ENCODE measurements around the gene FAM53C. TPM values are rescaled to one million over a fixed set of nuclear protein-coding genes. Genes with fewer than 3 reads are reported as not detected.

Gene FAM53C
- polyA plus RNA-seq, 2 donors, result 7.4 to 8.7 TPM

GRCh38 chr5:138334867-138335447 lies 3.1 kb upstream of the FAM53C start:
- H3K4me3 ChIP-seq (ENCODE audit: low read depth in 1 of 2, low read length in 2 of 2), result no peak overlapping the region
- no peaks in the 10 kb centered on the region for H3K9me3 ChIP-seq (ENCODE audit: control insufficient read depth in 2 of 2, insufficient read depth in 1 of 2, low read depth in 1 of 2, low read length in 1 of 2)
- H3K36me3 ChIP-seq (ENCODE audit: control insufficient read depth in 2 of 2, insufficient read depth in 2 of 2, low read length in 1 of 2), result no peaks in the 10 kb centered on the region
- no peak overlapping the region for H3K27ac ChIP-seq (ENCODE audit: low read depth in 2 of 2, low read length in 1 of 2)
- WGBS, 2 donors, result 66 to 75% methylated on average over 3 of the region's 3 CpGs
- peaks cover 0 to 3% of the 10 kb centered on the region in 2 donors for H3K4me1 ChIP-seq (ENCODE audit: control insufficient read depth in 2 of 2, insufficient read depth in 2 of 2, low read length in 1 of 2)
- no peaks in the 10 kb centered on the region for H3K27me3 ChIP-seq (ENCODE audit: control insufficient read depth in 1 of 2, insufficient read depth in 2 of 2, low read length in 2 of 2)

- H3K4me3 ChIP-seq (ENCODE audit: low read depth in 1 of 2, low read length in 2 of 2), result peak overlapping the region; percentile 70 to 74
- no peaks in the 10 kb centered on the region for H3K9me3 ChIP-seq (ENCODE audit: control insufficient read depth in 2 of 2, insufficient read depth in 1 of 2, low read depth in 1 of 2, low read length in 1 of 2)
- H3K4me1 ChIP-seq (ENCODE audit: control insufficient read depth in 2 of 2, insufficient read depth in 2 of 2, low read length in 1 of 2), result peaks cover 0 to 6% of the 10 kb centered on the region in 2 donors
- no peaks in the 10 kb centered on the region for H3K27me3 ChIP-seq (ENCODE audit: control insufficient read depth in 1 of 2, insufficient read depth in 2 of 2, low read length in 2 of 2)
- peak overlapping the region; percentile 85 to 98 for H3K27ac ChIP-seq (ENCODE audit: low read depth in 2 of 2, low read length in 1 of 2)
- H3K36me3 ChIP-seq (ENCODE audit: control insufficient read depth in 2 of 2, insufficient read depth in 2 of 2, low read length in 1 of 2), result peaks cover 0 to 2% of the 10 kb centered on the region in 2 donors
- WGBS, 2 donors, result 17 to 21% methylated on average over 13 of the region's 13 CpGs
These were observed 948 bp upstream of the FAM53C start for GRCh38 chr5:138336952-138337684.

GRCh38 chr5:138338411-138339090 lies 485 bp downstream of the FAM53C start:
- H3K27ac ChIP-seq (ENCODE audit: low read depth in 2 of 2, low read length in 1 of 2), result peak overlapping the region; percentile 85 to 98
- H3K4me1 ChIP-seq (ENCODE audit: control insufficient read depth in 2 of 2, insufficient read depth in 2 of 2, low read length in 1 of 2), result peaks cover 0 to 6% of the 10 kb centered on the region in 2 donors
- H3K4me3 ChIP-seq (ENCODE audit: low read depth in 1 of 2, low read length in 2 of 2), result peak overlapping the region; percentile 70 to 74
- H3K9me3 ChIP-seq (ENCODE audit: control insufficient read depth in 2 of 2, insufficient read depth in 1 of 2, low read depth in 1 of 2, low read length in 1 of 2), result no peaks in the 10 kb centered on the region
- H3K36me3 ChIP-seq (ENCODE audit: control insufficient read depth in 2 of 2, insufficient read depth in 2 of 2, low read length in 1 of 2), result peaks cover 0 to 2% of the 10 kb centered on the region in 2 donors
- no peaks in the 10 kb centered on the region for H3K27me3 ChIP-seq (ENCODE audit: control insufficient read depth in 1 of 2, insufficient read depth in 2 of 2, low read length in 2 of 2)
- 1% methylated on average over 16 to 22 of the region's 22 CpGs for WGBS, 2 donors

GRCh38 chr5:138339091-138339456 lies 1.0 kb downstream of the FAM53C start:
- no peaks in the 10 kb centered on the region for H3K27me3 ChIP-seq (ENCODE audit: control insufficient read depth in 1 of 2, insufficient read depth in 2 of 2, low read length in 2 of 2)
- H3K9me3 ChIP-seq (ENCODE audit: control insufficient read depth in 2 of 2, insufficient read depth in 1 of 2, low read depth in 1 of 2, low read length in 1 of 2), result no peaks in the 10 kb centered on the region
- H3K36me3 ChIP-seq (ENCODE audit: control insufficient read depth in 2 of 2, insufficient read depth in 2 of 2, low read length in 1 of 2), result peaks cover 0 to 3% of the 10 kb centered on the region in 2 donors
- 12 to 13% methylated on average over 7 of the region's 7 CpGs for WGBS, 2 donors
- peaks cover 0 to 6% of the 10 kb centered on the region in 2 donors for H3K4me1 ChIP-seq (ENCODE audit: control insufficient read depth in 2 of 2, insufficient read depth in 2 of 2, low read length in 1 of 2)
- H3K4me3 ChIP-seq (ENCODE audit: low read depth in 1 of 2, low read length in 2 of 2), result peak overlapping the region; percentile 70 to 74
- peak overlapping the region; percentile 85 to 98 for H3K27ac ChIP-seq (ENCODE audit: low read depth in 2 of 2, low read length in 1 of 2)

GRCh38 chr5:138339464-138339863 lies 1.4 kb downstream of the FAM53C start:
- Histone ChIP-seq H3K4me3 (ENCODE audit: low read depth in 1 of 2, low read length in 2 of 2) (peak overlapping the region; percentile 70 to 74), H3K27me3 (ENCODE audit: control insufficient read depth in 1 of 2, insufficient read depth in 2 of 2, low read length in 2 of 2) (no peaks in the 10 kb centered on the region), H3K9me3 (ENCODE audit: control insufficient read depth in 2 of 2, insufficient read depth in 1 of 2, low read depth in 1 of 2, low read length in 1 of 2) (no peaks in the 10 kb centered on the region), H3K4me1 (ENCODE audit: control insufficient read depth in 2 of 2, insufficient read depth in 2 of 2, low read length in 1 of 2) (peaks cover 0 to 6% of the 10 kb centered on the region in 2 donors), H3K36me3 (ENCODE audit: control insufficient read depth in 2 of 2, insufficient read depth in 2 of 2, low read length in 1 of 2) (peaks cover 0 to 7% of the 10 kb centered on the region in 2 donors), H3K27ac (ENCODE audit: low read depth in 2 of 2, low read length in 1 of 2) (peak overlapping the region in 1 of 2 donors; percentile 98)
- 44 to 50% methylated on average over 2 of the region's 2 CpGs for WGBS, 2 donors

GRCh38 chr5:138340008-138340407 lies 1.9 kb downstream of the FAM53C start:
- Histone ChIP-seq H3K27me3 (ENCODE audit: control insufficient read depth in 1 of 2, insufficient read depth in 2 of 2, low read length in 2 of 2) (no peaks in the 10 kb centered on the region), H3K36me3 (ENCODE audit: control insufficient read depth in 2 of 2, insufficient read depth in 2 of 2, low read length in 1 of 2) (peaks cover 3 to 11% of the 10 kb centered on the region in 2 donors), H3K4me3 (ENCODE audit: low read depth in 1 of 2, low read length in 2 of 2) (no peak overlapping the region), H3K4me1 (ENCODE audit: control insufficient read depth in 2 of 2, insufficient read depth in 2 of 2, low read length in 1 of 2) (peaks cover 0 to 6% of the 10 kb centered on the region in 2 donors), H3K27ac (ENCODE audit: low read depth in 2 of 2, low read length in 1 of 2) (no peak overlapping the region), H3K9me3 (ENCODE audit: control insufficient read depth in 2 of 2, insufficient read depth in 1 of 2, low read depth in 1 of 2, low read length in 1 of 2) (no peaks in the 10 kb centered on the region)
- WGBS, 2 donors, result 80 to 85% methylated on average over 3 of the region's 3 CpGs

GRCh38 chr5:138344887-138345622 lies 7.0 kb downstream of the FAM53C start:
- Histone ChIP-seq H3K9me3 (ENCODE audit: control insufficient read depth in 2 of 2, insufficient read depth in 1 of 2, low read depth in 1 of 2, low read length in 1 of 2) (no peaks in the 10 kb centered on the region), H3K27me3 (ENCODE audit: control insufficient read depth in 1 of 2, insufficient read depth in 2 of 2, low read length in 2 of 2) (no peaks in the 10 kb centered on the region), H3K4me1 (ENCODE audit: control insufficient read depth in 2 of 2, insufficient read depth in 2 of 2, low read length in 1 of 2) (peaks cover 0 to 2% of the 10 kb centered on the region in 2 donors), H3K27ac (ENCODE audit: low read depth in 2 of 2, low read length in 1 of 2) (no peak overlapping the region), H3K4me3 (ENCODE audit: low read depth in 1 of 2, low read length in 2 of 2) (no peak overlapping the region), H3K36me3 (ENCODE audit: control insufficient read depth in 2 of 2, insufficient read depth in 2 of 2, low read length in 1 of 2) (peaks cover 8 to 32% of the 10 kb centered on the region in 2 donors)
- 96% methylated on average over 32 of the region's 32 CpGs for WGBS, 2 donors

- Histone ChIP-seq H3K9me3 (ENCODE audit: control insufficient read depth in 2 of 2, insufficient read depth in 1 of 2, low read depth in 1 of 2, low read length in 1 of 2) (no peaks in the 10 kb centered on the region), H3K4me3 (ENCODE audit: low read depth in 1 of 2, low read length in 2 of 2) (no peak overlapping the region), H3K27me3 (ENCODE audit: control insufficient read depth in 1 of 2, insufficient read depth in 2 of 2, low read length in 2 of 2) (no peaks in the 10 kb centered on the region), H3K4me1 (ENCODE audit: control insufficient read depth in 2 of 2, insufficient read depth in 2 of 2, low read length in 1 of 2) (no peaks in the 10 kb centered on the region), H3K27ac (ENCODE audit: low read depth in 2 of 2, low read length in 1 of 2) (no peak overlapping the region), H3K36me3 (ENCODE audit: control insufficient read depth in 2 of 2, insufficient read depth in 2 of 2, low read length in 1 of 2) (peaks cover 8 to 31% of the 10 kb centered on the region in 2 donors)
- WGBS, 2 donors, result 92 to 94% methylated on average over 14 of the region's 14 CpGs
These were observed 8.8 kb downstream of the FAM53C start for GRCh38 chr5:138346889-138347288.

GRCh38 chr5:138349852-138350562 lies 11.9 kb downstream of the FAM53C start:
- H3K9me3 ChIP-seq (ENCODE audit: control insufficient read depth in 2 of 2, insufficient read depth in 1 of 2, low read depth in 1 of 2, low read length in 1 of 2), result no peaks in the 10 kb centered on the region
- no peaks in the 10 kb centered on the region for H3K27me3 ChIP-seq (ENCODE audit: control insufficient read depth in 1 of 2, insufficient read depth in 2 of 2, low read length in 2 of 2)
- H3K4me1 ChIP-seq (ENCODE audit: control insufficient read depth in 2 of 2, insufficient read depth in 2 of 2, low read length in 1 of 2), result peaks cover 0 to 3% of the 10 kb centered on the region in 2 donors
- H3K36me3 ChIP-seq (ENCODE audit: control insufficient read depth in 2 of 2, insufficient read depth in 2 of 2, low read length in 1 of 2), result peaks cover 5 to 21% of the 10 kb centered on the region in 2 donors
- WGBS, 2 donors, result 49 to 70% methylated on average over 1 of the region's 1 CpG
- no peak overlapping the region for H3K27ac ChIP-seq (ENCODE audit: low read depth in 2 of 2, low read length in 1 of 2)
- no peak overlapping the region for H3K4me3 ChIP-seq (ENCODE audit: low read depth in 1 of 2, low read length in 2 of 2)
